CD4-positive, alpha-beta T cell (primary cell): Measurements from ENCODE around the gene SETX. TPM values are rescaled to one million over a fixed set of nuclear protein-coding genes. Genes with fewer than 3 reads are reported as not detected.

ENCODE experiments used
- ATAC-seq: fragments of 200-7000 bp; cut with Tn5 transposase; one replicate; pipeline ENCODE4 v1.10.0; 2022; ENCODE audit warnings: mild to moderate bottlenecking; ENCODE audit not compliant: poor library complexity
- CTCF ChIA-PET: fragments of 350-600 bp; sonication (Branson Sonifier 250); formaldehyde crosslinking; loops from one replicate; lab custom pipeline; 2021; ENCODE audit warnings: antibody characterized with exemption, inconsistent platforms; lab: Charles Lee
- POLR2A ChIA-PET: fragments of 350-600 bp; sonication (Branson Sonifier 250); formaldehyde crosslinking; loops from one replicate; lab custom pipeline; 2021; ENCODE audit warnings: antibody characterized with exemption, inconsistent platforms; lab: Charles Lee
- DNase-seq, 14 experiments: peaks; one replicate each; pipeline ENCODE4 v3.0.0-alpha.2; 2013 to 2020; ENCODE audit warnings: mixed read lengths in 2 of 14
- H3K27ac ChIP-seq, 2 donors: one replicate each; pipeline versions ENCODE4 v1.5.1 to v1.7.0; 2013; ENCODE audit warnings: low read length in 2 of 2, low read depth in 1 of 2, mild to moderate bottlenecking in 1 of 2
- H3K27me3 ChIP-seq, 2 experiments: 1 replicate in 1 of 2; 2 replicates in 1 of 2; pipeline versions ENCODE4 v1.6.1 to v1.7.0; 2013; ENCODE audit warnings: low read length in 2 of 2, control low read depth in 1 of 2, mild to moderate bottlenecking in 1 of 2, moderate library complexity in 1 of 2; ENCODE audit not compliant: insufficient read depth in 2 of 2, control insufficient read depth in 1 of 2
- H3K36me3 ChIP-seq: one replicate; pipeline ENCODE4 v1.6.1; 2013; ENCODE audit warnings: low read length, control low read depth; ENCODE audit not compliant: insufficient read depth
- H3K4me1 ChIP-seq: one replicate; pipeline ENCODE4 v1.6.1; 2013; ENCODE audit warnings: low read length, control low read depth; ENCODE audit not compliant: insufficient read depth
- H3K4me3 ChIP-seq: one replicate; pipeline ENCODE4 v1.5.1; 2013; ENCODE audit warnings: mild to moderate bottlenecking, low read length, moderate library complexity
- H3K9me3 ChIP-seq, 2 experiments: 1 replicate in 1 of 2; 2 replicates in 1 of 2; pipeline versions ENCODE4 v1.6.1 to v1.7.0; 2013; ENCODE audit warnings: low read length in 2 of 2, mild to moderate bottlenecking in 2 of 2, control low read depth in 1 of 2, moderate library complexity in 1 of 2; ENCODE audit not compliant: control insufficient read depth in 1 of 2, insufficient read depth in 1 of 2
- H3K27ac Mint-ChIP-seq: one replicate; pipeline ENCODE4 v1.8.0; 2020; ENCODE audit warnings: mixed read lengths
- H3K27me3 Mint-ChIP-seq: one replicate; pipeline ENCODE4 v1.8.0; 2021; ENCODE audit warnings: mixed read lengths
- H3K36me3 Mint-ChIP-seq: one replicate; pipeline ENCODE4 v1.8.0; 2021; ENCODE audit warnings: low read depth, mixed read lengths
- H3K4me1 Mint-ChIP-seq: one replicate; pipeline ENCODE4 v1.8.0; 2021; ENCODE audit warnings: low read depth, mixed read lengths
- H3K4me3 Mint-ChIP-seq: one replicate; pipeline ENCODE4 v1.8.0; 2020; ENCODE audit warnings: mild to moderate bottlenecking, mixed read lengths
- H3K9me3 Mint-ChIP-seq: one replicate; pipeline ENCODE4 v1.8.0; 2020; ENCODE audit warnings: mixed read lengths
- intact Hi-C, 2 experiments: fragments of 100-400 bp; cut with DNase I in 1 of 2; cut with micrococcal nuclease in 1 of 2; formaldehyde crosslinking; loops; one replicate each; pipeline versions ENCODE4 v1.15.1 to v1.9.0; 2023 to 2025; cut with DNase I, micrococcal nuclease
- total RNA-seq, 174 experiments: library from RNA in 2 of 174; stranded (reverse) in 2 of 174; gene quantifications; one replicate each; pipeline ENCODE4 v1.2.3 and lab custom pipeline; 2021 to 2026
- TF ChIP-seq, protein P1 (sequence below): fragments of 200-600 bp; IDR thresholded peaks from one replicate; pipeline ENCODE4 v1.8.0; 2022; ENCODE audit warnings: antibody characterized with exemption, mild to moderate bottlenecking

Gene SETX
- total RNA-seq, 2 experiments from 2014 or later = 36.1 to 37.7 TPM

DNA sequence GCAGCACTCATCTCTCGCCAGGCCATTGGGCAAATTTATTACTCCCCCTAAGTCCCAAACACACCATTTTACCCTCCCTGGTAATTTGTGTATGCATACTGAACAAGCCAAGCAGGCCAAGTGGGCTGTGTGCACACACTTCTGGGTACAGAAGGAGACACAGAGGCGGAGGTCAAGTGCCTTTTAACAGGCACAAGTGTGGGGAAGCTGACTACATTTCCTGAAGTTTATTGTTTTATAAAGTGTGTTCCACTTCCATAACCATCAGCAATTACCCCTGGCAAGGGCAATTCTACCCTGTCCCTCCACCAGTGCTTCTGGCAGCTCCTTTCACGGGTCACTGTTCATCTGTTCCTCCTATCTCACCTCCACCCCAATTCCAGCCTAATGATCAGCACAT lies 93.9 kb downstream of the SETX start:
- CTCF ChIA-PET = interaction anchor here (1.9 kb wide), 1 partner anchor 25 kb away, joined by 6 read pairs; no protein-coding TSS in a partner anchor
- no peak overlapping the region for H3K4me3 Mint-ChIP-seq
- Histone ChIP-seq H3K27me3 (no peaks in the 10 kb centered on the region), H3K27ac (no peak overlapping the region), H3K36me3 (peaks cover 40% of the 10 kb centered on the region), H3K9me3 (no peaks in the 10 kb centered on the region), H3K4me3 (no peak overlapping the region), H3K4me1 (peaks cover 12% of the 10 kb centered on the region)
- H3K36me3 Mint-ChIP-seq = peaks cover 40% of the 10 kb centered on the region
- H3K27ac Mint-ChIP-seq = no peak overlapping the region
- H3K4me1 Mint-ChIP-seq = peaks cover 9% of the 10 kb centered on the region
- H3K9me3 Mint-ChIP-seq = no peaks in the 10 kb centered on the region
- no peaks in the 10 kb centered on the region for H3K27me3 Mint-ChIP-seq
- intact Hi-C loops = no loop called here
- POLR2A ChIA-PET = no interaction called here
- DNase-seq (no peak), ATAC-seq (no peak)
- TF ChIP-seq, protein P1, sequence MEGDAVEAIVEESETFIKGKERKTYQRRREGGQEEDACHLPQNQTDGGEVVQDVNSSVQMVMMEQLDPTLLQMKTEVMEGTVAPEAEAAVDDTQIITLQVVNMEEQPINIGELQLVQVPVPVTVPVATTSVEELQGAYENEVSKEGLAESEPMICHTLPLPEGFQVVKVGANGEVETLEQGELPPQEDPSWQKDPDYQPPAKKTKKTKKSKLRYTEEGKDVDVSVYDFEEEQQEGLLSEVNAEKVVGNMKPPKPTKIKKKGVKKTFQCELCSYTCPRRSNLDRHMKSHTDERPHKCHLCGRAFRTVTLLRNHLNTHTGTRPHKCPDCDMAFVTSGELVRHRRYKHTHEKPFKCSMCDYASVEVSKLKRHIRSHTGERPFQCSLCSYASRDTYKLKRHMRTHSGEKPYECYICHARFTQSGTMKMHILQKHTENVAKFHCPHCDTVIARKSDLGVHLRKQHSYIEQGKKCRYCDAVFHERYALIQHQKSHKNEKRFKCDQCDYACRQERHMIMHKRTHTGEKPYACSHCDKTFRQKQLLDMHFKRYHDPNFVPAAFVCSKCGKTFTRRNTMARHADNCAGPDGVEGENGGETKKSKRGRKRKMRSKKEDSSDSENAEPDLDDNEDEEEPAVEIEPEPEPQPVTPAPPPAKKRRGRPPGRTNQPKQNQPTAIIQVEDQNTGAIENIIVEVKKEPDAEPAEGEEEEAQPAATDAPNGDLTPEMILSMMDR = no peak

- Histone ChIP-seq H3K4me3 (no peak overlapping the region), H3K9me3 (no peaks in the 10 kb centered on the region), H3K36me3 (no peaks in the 10 kb centered on the region), H3K4me1 (peaks cover 3% of the 10 kb centered on the region), H3K27me3 (peaks cover 2 to 10% of the 10 kb centered on the region in 2 experiments), H3K27ac (no peak overlapping the region)
- ChIA-PET CTCF (interaction anchor here (0.7 kb wide), 1 partner anchor 18 kb away, joined by 3 read pairs; no protein-coding TSS in a partner anchor), POLR2A (no interaction called here)
- ATAC-seq (no peak), DNase-seq (no peak)
- Mint-ChIP-seq H3K27me3 (peaks cover 4% of the 10 kb centered on the region), H3K4me1 (no peaks in the 10 kb centered on the region), H3K9me3 (no peaks in the 10 kb centered on the region), H3K27ac (no peak overlapping the region), H3K4me3 (no peak overlapping the region), H3K36me3 (no peaks in the 10 kb centered on the region)
- TF ChIP-seq, protein P1 = no peak
- intact Hi-C loops = no loop called here
Measured at GRCh38 chr9:132250324-132251262, 104.2 kb downstream of the SETX start.

DNA sequence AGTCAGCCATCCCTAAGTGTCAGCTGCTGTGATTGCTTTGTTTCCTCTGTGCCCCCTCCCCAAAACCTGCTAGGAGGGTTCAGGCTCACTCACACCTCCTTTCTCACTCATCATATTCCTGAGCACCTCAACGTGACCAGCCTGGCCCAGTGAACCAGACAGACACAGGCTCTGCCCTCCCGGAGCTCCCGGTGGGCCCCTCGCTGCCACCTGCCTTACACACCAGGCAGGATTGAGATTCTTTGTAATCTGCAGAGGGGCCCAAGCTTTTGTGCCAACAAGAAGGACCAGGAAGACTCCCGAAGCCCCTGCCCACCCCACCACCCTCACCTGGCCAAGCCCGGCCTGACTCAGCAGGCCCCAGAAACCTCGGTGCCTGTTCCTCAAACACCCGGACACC lies 105.1 kb downstream of the SETX start:
- Histone ChIP-seq H3K27me3 (peaks cover 6 to 10% of the 10 kb centered on the region in 2 experiments), H3K4me1 (peaks cover 3% of the 10 kb centered on the region), H3K36me3 (no peaks in the 10 kb centered on the region), H3K9me3 (no peaks in the 10 kb centered on the region), H3K27ac (no peak overlapping the region), H3K4me3 (no peak overlapping the region)
- H3K4me1 Mint-ChIP-seq = no peaks in the 10 kb centered on the region
- POLR2A ChIA-PET = no interaction called here
- DNase-seq (no peak), ATAC-seq (no peak)
- CTCF ChIA-PET = interaction anchor here (0.7 kb wide), 1 partner anchor 19 kb away, joined by 3 read pairs; no protein-coding TSS in a partner anchor
- no peak overlapping the region for H3K27ac Mint-ChIP-seq
- intact Hi-C loops = loop anchor here (10.0 kb wide), 2 partner anchors 105 to 655 kb away; partner anchors contain the start of gene SETX (in 1 of the 2)
- H3K4me3 Mint-ChIP-seq = no peak overlapping the region
- no peaks in the 10 kb centered on the region for H3K9me3 Mint-ChIP-seq
- peaks cover 4% of the 10 kb centered on the region for H3K27me3 Mint-ChIP-seq
- H3K36me3 Mint-ChIP-seq = no peaks in the 10 kb centered on the region
- TF ChIP-seq, protein P1 = no peak
